CD4-positive, alpha-beta T cell treated with Interleukin-4 for 4 hours (primary cell): ENCODE data around the gene NOD2.

Experiments
- DNase-seq: peaks from one replicate; pipeline ENCODE4 v3.0.0-alpha.2; 2020

NOD2 gene

DNA sequence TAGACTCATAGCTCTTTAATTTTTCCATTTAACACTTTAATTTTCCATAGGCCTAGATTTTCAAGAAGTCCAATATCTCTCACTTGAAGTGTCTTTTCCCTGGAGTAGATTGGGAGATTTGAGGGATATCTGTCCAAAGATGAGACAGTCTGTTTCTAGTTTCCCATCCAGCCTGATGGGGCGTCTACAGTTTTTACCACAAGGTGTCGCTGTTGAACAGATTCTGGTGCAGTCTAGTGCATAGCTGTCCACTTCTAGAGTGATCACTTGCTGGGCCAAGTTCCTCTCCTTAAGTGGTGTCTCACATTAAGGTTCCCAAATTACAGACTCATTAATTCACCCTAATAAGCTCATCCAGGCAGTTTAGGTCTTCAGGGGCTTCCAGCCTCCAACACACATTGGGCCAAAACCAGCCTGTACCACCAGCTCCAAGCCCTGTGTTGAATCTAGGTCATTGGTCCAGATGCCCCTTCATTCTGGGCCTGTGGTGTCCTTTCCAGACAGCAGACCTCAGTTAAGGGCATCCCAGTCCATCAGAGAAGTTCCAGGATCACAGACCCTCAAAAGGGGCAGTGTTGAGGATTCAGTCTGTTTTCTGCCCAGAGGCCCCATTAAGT lies 21.7 kb upstream of the NOD2 start:
- DNase-seq: peak; percentile 56

- no peak for DNase-seq
Measured at GRCh38 chr16:50673496-50674275, 19.7 kb upstream of the NOD2 start.

GRCh38 chr16:50674831-50675230 lies 18.6 kb upstream of the NOD2 start:
- DNase-seq: no peak

- DNase-seq: no peak
Measured at GRCh38 chr16:50675686-50676610, 17.5 kb upstream of the NOD2 start.

DNA sequence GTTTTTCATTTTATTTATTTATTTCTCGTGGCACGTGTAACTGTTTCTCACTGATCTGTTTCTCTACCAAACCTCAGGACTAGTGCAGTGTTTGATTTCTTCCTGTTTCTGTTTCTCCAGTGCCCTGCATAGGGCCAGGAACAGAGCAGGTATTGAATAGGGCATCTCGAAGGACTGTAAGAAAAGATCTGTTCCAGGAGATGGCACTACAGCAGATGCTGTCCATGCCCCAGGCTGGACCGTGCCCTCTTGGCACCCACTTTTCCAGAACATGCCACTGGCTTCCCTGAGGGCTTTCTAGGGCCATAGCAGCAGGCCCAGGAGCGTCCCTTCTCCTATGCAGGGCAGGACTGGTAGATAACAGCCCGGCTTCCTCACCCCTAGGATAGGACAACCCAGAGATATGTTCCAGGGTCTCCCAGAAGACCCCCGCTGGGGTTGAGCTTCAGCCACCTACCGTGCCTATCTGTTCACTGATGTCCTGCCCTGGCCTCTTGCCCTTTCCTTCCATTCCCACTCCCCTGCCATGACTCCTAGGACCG lies 16.7 kb upstream of the NOD2 start:
- no peak for DNase-seq

DNA sequence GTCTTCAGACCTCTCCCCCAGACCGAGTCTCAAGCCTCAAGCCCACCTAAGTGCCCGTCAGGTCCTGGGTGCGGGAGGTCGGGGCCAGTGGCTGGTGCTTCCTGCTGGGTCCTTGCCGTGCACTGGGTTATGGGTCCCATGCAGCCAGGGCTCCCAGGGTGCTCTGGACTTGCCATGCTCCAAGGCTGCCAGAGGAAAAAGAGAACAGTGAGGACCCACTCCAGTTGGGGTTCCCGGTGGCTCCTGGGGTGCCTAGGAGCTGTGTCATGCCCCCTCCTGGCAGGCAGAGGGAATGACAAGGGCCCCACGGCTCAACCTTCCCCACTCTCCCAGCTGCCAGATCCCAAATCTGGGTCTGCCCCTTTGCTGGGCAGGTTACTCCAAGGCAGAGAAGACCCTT lies 16.1 kb upstream of the NOD2 start:
- no peak for DNase-seq

DNA sequence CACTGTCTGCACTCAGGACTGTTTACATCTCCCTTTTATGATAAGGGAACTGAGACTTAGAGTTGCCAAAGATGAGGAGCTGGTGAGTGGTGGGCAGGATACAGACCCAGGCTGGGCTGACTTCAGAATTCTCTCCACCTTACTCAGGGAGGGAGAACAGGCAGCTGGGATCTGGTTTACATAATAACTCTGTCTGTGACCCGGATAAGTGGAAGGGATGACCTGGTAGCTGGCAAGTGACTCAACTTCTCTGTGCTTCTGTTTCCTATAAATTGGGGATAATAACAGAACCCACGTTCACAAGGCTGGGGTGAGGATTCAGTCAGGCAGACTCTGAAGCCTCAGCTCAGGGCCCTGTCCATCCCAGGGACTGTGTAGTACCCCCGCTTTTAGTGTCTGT lies 14.9 kb upstream of the NOD2 start:
- no peak for DNase-seq

DNA sequence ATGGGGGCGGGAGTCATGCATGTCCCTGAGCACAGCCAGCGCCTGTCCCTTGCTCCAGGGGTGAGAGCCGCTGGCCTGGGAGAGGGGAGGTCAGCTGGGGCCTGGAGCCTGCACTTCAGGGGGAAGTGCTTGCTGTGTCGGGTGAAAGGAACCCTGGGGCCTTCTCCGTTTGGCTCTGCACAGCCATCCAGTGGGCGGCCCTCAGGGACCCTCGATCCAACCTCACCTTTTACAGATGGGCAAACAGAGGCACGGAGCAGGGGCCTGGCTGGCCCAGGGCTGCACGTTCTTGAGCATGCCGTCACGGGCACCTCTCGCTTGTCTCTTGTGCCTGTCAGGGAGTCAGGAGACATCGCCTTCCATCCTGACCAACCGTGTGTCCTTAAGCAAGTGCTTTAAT lies 14.1 kb upstream of the NOD2 start:
- DNase-seq: no peak

GRCh38 chr16:50679676-50680555 lies 13.5 kb upstream of the NOD2 start:
- DNase-seq: no peak

DNA sequence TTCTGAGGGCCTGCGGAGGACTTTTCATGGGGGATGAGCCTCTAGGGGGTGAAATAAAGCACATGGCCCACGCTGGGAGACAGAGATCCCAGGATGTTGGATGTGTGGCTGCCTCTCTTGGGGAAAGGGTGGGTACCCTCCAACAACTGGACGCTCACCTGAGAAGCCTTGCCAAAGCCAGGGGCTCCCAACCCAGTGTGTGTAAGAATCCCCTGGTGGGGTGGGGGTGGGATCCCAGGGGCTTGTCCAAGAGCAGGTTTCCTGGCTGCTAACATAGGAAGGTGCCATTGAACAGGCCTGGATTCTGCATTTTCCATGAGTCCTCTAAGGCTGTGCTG lies 12.9 kb upstream of the NOD2 start:
- no peak for DNase-seq

GRCh38 chr16:50681021-50681885 lies 12.2 kb upstream of the NOD2 start, which contains the start of gene SNX20:
Gene SNX20 (minus strand): TSS chr16:50681312. CDS start chr16:50677526, 3,786 bp downstream.
- DNase-seq: peak; percentile 82

DNA sequence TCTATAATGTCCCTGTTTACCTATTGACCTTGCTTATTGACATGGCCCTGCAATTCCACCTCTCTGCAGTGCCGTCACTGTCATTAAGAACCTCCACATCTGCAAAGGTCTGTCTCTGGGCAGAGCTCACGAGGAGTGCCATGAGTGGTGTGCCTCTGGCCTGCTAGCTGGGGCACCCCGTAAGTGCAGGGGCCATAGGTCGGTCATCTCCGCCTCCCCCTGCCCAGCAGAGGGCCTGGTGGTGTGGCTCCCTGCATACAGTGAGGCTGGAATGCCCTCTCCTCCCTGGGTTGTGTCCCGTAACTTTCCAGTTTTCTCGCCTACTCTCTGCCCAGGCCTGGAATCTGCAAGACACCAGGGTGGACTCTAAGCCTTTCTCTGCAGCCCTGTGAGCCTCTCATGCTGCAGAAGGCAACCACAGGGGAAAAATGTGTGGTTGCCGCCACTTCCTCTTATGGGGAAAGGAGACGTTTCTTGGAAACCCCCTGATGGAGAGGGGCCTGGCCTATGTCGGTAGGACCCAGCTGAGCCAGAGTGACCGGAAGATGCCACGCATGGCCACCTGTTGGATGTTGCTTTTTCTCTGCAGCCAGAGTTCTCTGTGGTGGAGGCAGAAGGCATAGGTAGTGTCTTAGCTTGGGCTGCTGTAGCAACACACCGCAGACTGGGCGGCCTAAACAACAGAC lies 9.6 kb upstream of the NOD2 start:
- peak; percentile 72 for DNase-seq

GRCh38 chr16:50684823-50685461 lies 8.5 kb upstream of the NOD2 start:
- DNase-seq: peak; percentile 63

DNA sequence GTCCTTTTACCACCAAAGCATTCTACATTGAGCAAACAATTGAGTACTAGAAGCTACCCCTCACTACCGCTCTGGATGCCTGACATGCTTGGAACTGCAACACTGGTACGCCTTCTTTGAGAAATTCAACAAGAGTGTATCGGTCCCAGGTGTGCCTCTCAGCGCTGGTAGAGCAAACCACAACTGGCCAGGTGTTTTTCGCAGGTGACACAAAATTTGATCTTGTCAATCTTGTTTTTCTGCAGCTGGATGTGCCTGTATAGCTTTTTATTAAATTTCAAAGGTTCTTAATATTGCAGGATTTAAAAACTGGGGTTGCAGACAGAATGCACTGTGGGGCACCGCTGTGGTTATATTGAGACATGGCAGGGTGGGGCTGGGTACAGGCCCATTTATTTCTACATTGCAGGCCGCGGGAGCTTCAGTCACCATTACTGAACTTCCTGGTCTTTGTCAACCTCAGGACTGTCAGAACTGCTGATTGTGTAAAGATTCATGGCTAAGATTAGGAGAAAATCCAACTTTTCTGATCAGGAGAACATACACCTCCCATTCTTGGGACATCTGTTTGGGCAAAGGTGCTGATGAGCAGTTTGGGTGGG lies 7.8 kb upstream of the NOD2 start:
- DNase-seq: no peak

DNA sequence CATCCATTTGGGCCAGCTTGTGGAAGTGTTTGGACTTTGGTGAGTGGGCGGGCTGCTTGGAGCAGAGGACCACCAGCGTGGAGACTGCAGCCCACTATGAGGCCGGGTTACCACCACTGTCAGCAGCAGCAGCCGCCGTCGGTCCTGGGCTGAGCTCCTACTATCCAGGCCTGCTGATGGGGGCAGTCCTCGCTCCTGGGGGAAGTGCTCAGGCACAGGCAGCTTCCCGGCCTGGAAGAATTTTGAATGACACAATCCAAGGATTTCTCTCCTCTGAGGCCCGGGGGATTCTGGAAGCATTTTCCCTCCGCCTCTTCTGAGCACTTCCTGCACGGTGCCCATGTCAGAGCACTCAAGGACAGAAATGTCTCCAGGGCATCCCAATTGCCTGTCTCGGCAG lies 5.3 kb upstream of the NOD2 start:
- DNase-seq: no peak

DNA sequence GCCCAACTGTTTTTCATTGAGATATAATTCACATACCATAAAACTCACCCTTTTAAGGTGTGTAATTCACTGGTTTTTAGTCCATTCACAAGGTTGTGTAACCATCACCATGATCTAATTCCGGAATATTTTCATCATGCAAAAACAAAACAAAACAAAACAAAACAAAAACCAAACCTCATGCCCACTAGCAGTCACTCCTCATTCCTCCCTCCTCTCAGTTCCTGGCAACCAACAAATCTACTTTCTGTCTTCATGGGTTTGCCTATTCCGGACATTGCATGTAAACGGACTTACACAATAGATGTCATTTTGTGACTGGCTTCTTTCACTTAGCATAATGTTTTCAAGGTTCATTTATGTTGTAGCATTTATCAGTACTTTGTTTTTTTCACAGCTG lies 4.5 kb upstream of the NOD2 start:
- no peak for DNase-seq

GRCh38 chr16:50690177-50690576 lies 3.2 kb upstream of the NOD2 start:
- DNase-seq: no peak

GRCh38 chr16:50692644-50692998 lies 785 bp upstream of the NOD2 start:
- no peak for DNase-seq

GRCh38 chr16:50694206-50694605 lies 800 bp downstream of the NOD2 start:
- DNase-seq: no peak
